Stomach (tissue), 4 donors: ENCODE measurements around the gene SWT1.

ENCODE experiments used
- CTCF ChIP-seq, 7 experiments: fragments of 450-650 bp in 4 of 7; fragments of 200-600 bp in 3 of 7; sonication (generic) in 3 of 7; IDR thresholded peaks; one replicate each; pipeline ENCODE4 v1.5.1; 2016 to 2019; ENCODE audit warnings: antibody characterized with exemption in 7 of 7, control low read depth in 2 of 7, mild to moderate bottlenecking in 1 of 7
- POLR2A ChIP-seq, 4 donors: fragments of 450-650 bp; IDR thresholded peaks; one replicate each; pipeline ENCODE4 v1.6.1; 2016; ENCODE audit warnings: antibody characterized with exemption in 4 of 4, control low read depth in 2 of 4, mild to moderate bottlenecking in 1 of 4, moderate library complexity in 1 of 4
- POLR2AphosphoS5 ChIP-seq, 3 donors: sonication (generic); formaldehyde crosslinking; IDR thresholded peaks; one replicate each; pipeline ENCODE4 v1.6.1; 2016; ENCODE audit warnings: antibody characterized with exemption in 3 of 3

DNA sequence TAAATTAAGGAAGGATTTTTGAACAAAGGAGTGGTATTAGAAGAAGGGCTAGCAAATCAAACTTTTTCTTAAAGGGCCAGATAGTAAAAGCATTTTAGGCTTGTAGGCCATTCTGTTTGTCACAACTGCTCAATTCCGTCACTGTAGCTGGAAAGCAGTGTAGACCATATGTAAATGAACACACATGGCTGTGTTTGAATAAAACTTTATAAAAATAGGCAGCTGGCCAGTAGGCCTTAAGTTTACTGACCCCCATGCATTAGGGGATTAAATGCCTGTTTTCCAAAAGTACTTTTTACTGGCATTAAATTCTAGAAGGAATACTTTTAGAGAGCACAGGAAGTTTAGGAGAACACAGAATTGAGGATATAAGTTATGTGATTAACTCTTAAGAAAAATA lies 151.2 kb downstream of the SWT1 start:
- no peak for TF ChIP-seq CTCF (IDR thresholded peaks at IDR 0.05)
- no peak for TF ChIP-seq POLR2A (IDR thresholded peaks at IDR 0.05)
- TF ChIP-seq POLR2AphosphoS5 (IDR thresholded peaks at IDR 0.05) = no peak
